ENCODE results near the gene DRC3. TPM values are rescaled to one million over a fixed set of nuclear protein-coding genes. Genes with fewer than 3 reads are reported as not detected.

DRC3 gene
- total RNA-seq, 1 experiment from 2014 or later, result 0.68 TPM

- Histone ChIP-seq H4K5ac (ENCODE audit: insufficient read length, low read depth, low read length) (no peak overlapping the region), H3K18ac (ENCODE audit: insufficient read length, low read depth, low read length) (no peak overlapping the region), H4K91ac (ENCODE audit: insufficient read length, low read depth, low read length) (no peak overlapping the region), H3K4me2 (ENCODE audit: insufficient read depth, insufficient read length, low read length) (no peak overlapping the region), H3K14ac (ENCODE audit: insufficient read depth, low read length) (no peak overlapping the region), H4K20me1 (ENCODE audit: control insufficient read depth, insufficient read depth, insufficient read length) (no peaks in the 10 kb centered on the region), H2BK120ac (ENCODE audit: low read depth, low read length, poor library complexity, severe bottlenecking) (no peak overlapping the region), H2BK20ac (ENCODE audit: low read depth, low read length, poor library complexity, severe bottlenecking) (no peak overlapping the region), H3K4me1 (ENCODE audit: insufficient read depth, low read length) (no peaks in the 10 kb centered on the region), H3K27me3 (ENCODE audit: insufficient read depth, low read length) (no peaks in the 10 kb centered on the region), H3K23ac (ENCODE audit: insufficient read length, low read depth, low read length) (no peak overlapping the region), H3K56ac (ENCODE audit: insufficient read length, low read depth, low read length) (no peak overlapping the region), H2BK15ac (ENCODE audit: low read depth, low read length) (no peak overlapping the region), H3K9ac (ENCODE audit: extremely low read depth, insufficient read length, low read length) (no peak overlapping the region), H3K79me2 (ENCODE audit: insufficient read depth, low read length) (no peaks in the 10 kb centered on the region), H3K27ac (ENCODE audit: insufficient read length, low read depth, low read length) (no peak overlapping the region), H2AK5ac (ENCODE audit: insufficient read length, low read length) (no peak overlapping the region), H4K8ac (replicated peaks; ENCODE audit: insufficient read length, low read depth, low read length) (no peak overlapping the region), H2AFZ (ENCODE audit: low read length) (no peak overlapping the region), H2BK5ac (ENCODE audit: insufficient read length, low read length) (no peak overlapping the region), H3K4ac (ENCODE audit: low read depth, low read length) (no peak overlapping the region), H3K23me2 (ENCODE audit: insufficient read length, low read depth, low read length, poor library complexity, severe bottlenecking) (no peaks in the 10 kb centered on the region), H3T11ph (ENCODE audit: low read length) (no peak overlapping the region), H2BK12ac (ENCODE audit: insufficient read length, low read depth, low read length) (no peak overlapping the region), H3K9me3 (ENCODE audit: control insufficient read depth, low read depth, low read length) (no peaks in the 10 kb centered on the region), H3K79me1 (ENCODE audit: insufficient read depth, low read depth, low read length, poor library complexity, severe bottlenecking) (no peaks in the 10 kb centered on the region)
- H3K36me3 Mint-ChIP-seq (ENCODE audit: insufficient read depth in 1 of 3, low read depth in 3 of 3), result no peaks in the 10 kb centered on the region
- no peak for DNase-seq
- no peaks in the 10 kb centered on the region for H3K4me1 Mint-ChIP-seq
- H3K4me3 Mint-ChIP-seq, result no peak overlapping the region
- TF ChIP-seq CTCF (conservative IDR thresholded peaks at IDR 0.05), result no peak
- WGBS (ENCODE audit: extremely low coverage, insufficient read length, low lambda C conversion rate), result no CpG with 5 or more reads among the region's 9 CpGs
- no peaks in the 10 kb centered on the region; a peak in 1 of 5 replicates for H3K9me3 Mint-ChIP-seq
- no peaks in the 10 kb centered on the region; the same call in 1 of the 2 replicates for H3K27me3 Mint-ChIP-seq (ENCODE audit: low read depth)
- no peak overlapping the region for H3K27ac Mint-ChIP-seq
These were observed 10.1 kb downstream of the DRC3 start for GRCh38 chr17:17982801-17983200.
